ENCODE measurements around the gene SWAP70. TPM values are rescaled to one million over a fixed set of nuclear protein-coding genes. Genes with fewer than 3 reads are reported as not detected.

The SWAP70 gene
- 22.1 to 35.2 TPM (median 29.5 TPM) in 5 replicates for total RNA-seq (2022; extraction: Qiagen RNA extraction; ENCODE audit: low read depth)

GRCh38 chr11:9663699-9664275 lies at the start of gene SWAP70:
Gene SWAP70 (plus strand): TSS chr11:9664077. CDS start chr11:9664180, 103 bp downstream.

Other genes with a start within 250 kb of the SWAP70 start
- gene ZNF143, start 203.1 kb upstream of the SWAP70 start, total RNA-seq (2022; extraction: Qiagen RNA extraction; ENCODE audit: low read depth): 10.1 to 18.2 TPM (median 13.6 TPM) in 5 replicates
- 19.0 to 28.2 TPM (median 21.6 TPM) in 5 replicates for gene WEE1, start 90.4 kb upstream of the SWAP70 start, total RNA-seq (2022; extraction: Qiagen RNA extraction; ENCODE audit: low read depth)

Data from A549 treated with RU486 at 1 μM for 4 hours (cell line).